GM19328 (cell line): ENCODE measurements around the gene ZFP37.
"Not testable (repeated sequence)": the region's sequence is repeated elsewhere in the genome, so short reads cannot be mapped to it uniquely, and the experiment has no call there.

Experiments
- ATAC-seq: cut with Tn5 transposase; IDR thresholded peaks from one replicate; pipeline ENCODE4 v1.9.1; 2021; ENCODE audit warnings: mild to moderate bottlenecking, moderate library complexity; ENCODE audit not compliant: unreplicated experiment

Gene ZFP37

DNA sequence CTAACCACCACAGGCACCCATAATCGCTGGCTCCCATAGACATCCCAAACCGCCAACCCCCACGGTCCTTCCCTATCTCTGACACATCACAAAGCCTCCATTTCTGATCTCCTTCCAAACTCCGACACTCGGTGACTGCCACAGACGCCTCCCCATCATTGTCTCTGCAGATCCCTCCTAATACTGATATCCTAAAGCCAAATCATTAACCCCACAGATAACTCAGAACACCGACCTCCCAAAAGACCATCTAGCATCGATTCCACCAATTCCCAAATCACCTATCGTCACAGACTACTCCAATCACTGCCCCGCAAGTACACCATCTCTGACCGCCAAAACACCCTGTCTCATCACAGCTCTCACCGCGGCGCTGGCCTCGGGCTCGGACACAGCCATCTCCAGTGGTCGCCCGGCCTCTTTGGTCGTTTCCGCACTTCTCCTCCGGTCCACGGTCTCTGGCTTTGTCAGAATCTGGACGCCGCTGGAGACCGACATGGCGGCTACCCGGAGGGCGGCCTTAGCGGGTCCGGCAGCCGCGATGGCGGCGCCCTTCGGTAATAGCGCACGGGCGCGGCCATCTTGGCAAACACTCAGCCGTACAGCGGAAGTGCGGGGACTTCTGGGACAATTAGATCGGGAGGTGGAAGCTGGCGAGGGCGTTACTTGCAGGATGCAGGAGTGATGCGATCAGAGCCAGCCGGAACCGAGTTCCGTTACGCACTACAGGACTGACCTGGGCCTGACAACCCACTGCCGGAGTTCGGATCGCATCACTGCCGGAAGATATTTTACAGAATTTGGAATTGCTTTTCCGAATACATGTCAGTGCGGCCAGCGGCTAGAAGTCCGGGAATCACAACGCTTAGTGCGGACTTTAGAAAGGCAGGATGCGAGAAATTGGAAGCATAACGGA is at the start of gene ZFP37:
TSS of gene ZFP37 (minus strand) at position 534 of the 916 bp plus-strand sequence. CDS start at position 498, 36 bp downstream.
- peak; percentile 98 for ATAC-seq

DNA sequence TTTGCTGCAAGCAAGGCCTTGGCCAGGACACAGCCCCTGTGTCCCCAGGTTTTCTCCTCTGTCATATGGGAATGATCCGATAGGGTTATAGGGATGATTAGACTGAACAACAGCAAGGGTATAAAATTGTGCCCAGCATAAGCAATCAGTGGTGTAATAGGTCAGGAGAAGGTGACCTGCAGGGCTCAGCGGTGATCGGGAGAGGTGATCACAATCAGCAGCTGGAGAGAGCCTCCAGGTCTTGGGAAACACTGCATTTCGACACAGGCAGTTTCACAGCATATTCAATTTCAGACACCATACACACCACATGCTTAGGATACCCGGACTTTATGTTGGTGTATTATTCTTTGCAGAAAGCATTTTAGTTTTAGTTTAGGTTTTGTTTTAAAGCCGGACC is 48.8 kb upstream of the ZFP37 start:
- ATAC-seq, result not testable (repeated sequence)

GRCh38 chr9:113095561-113095960 is 39.0 kb upstream of the ZFP37 start:
- no peak for ATAC-seq

DNA sequence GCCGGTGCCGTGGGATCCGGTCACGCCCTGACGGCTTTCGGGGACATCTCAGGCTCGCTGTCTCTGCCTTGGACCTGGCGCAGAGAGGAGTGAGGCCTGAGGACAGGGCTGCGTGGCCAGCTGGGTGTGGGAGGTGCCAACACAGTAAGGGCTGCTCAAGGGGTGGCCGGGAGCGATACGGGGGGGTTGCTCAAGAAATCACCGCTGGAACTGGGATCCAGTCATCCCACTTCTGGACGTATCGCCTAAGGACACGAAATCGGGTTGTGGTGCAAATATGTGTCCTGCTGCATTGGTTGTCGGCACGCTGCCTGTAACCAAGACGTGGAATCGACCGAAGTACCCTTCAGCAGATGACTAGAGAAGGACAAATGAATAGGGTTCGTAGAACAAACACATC is 33.4 kb upstream of the ZFP37 start:
- ATAC-seq, result not testable (repeated sequence)

DNA sequence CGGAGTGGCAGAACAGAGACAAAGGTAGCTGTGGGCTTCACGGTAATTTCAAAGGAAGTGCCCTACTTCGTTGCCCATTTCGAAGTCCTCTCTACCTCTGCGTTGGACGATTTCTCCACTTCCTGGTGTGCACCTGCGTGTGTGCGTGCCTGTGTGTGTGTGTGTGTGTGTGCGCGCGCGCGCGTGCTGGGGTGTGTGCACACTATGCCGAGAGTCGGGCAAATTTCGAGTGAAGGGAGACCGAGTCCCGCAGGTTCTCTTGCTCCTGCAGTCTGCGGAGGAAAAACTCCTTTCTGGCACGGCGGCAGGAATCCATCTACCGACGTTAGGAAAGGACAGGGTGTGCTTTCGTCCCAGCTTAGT is 32.6 kb upstream of the ZFP37 start:
- ATAC-seq, result not testable (repeated sequence)

DNA sequence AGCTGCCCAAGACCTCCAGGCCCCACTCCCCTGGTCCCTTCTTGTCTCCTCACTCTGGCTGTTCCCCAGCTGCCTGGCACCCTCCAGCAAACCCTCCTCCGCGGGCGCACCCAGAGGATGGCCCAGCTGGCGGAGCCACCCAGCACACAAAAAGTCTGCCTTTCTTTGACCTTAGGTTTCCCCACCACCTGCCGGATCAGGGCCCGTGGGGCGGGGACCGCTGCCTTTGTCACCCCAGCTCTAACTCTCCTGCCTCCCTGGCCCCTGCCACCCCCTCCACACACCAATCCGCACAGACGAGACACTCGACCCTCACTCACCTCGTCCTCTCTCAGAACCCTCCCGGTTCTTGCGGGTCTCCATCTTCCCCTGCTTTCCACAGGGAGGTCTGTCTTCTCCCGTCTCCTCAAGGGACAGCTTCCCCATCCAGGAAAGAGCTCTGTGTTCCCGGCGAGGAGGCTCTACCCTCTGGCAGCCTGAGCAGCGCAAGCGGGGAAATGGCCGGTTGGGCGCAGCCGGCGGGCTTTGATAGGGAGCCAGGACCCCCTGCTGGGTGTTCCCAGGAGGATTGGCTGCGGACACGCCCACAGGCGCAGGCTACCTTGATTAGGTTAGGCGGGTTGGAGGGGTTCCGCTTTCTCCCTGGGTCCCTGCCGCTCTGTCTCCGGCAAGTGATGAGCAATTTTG is 32.1 kb upstream of the ZFP37 start:
- ATAC-seq, result not testable (repeated sequence)

DNA sequence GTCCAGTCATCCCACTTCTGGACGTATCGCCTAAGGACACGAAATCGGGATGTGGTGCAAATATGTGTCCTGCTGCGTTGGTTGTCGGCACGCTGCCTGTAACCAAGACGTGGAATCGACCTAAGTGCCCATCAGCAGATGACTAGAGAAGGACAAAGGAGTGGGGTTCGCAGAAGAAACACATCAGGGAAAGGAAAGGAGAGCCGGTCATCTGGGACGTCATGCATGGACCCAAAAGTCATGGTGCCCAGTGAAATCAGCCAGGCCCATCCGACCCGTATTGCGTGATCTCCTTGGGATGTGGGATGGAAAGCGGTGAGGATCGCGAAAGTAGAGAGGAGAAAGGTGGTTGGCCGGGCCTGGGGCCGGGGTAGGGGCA is 6.4 kb upstream of the ZFP37 start:
- not testable (repeated sequence) for ATAC-seq

GRCh38 chr9:113062256-113062931 is 5.9 kb upstream of the ZFP37 start:
- ATAC-seq, result not testable (repeated sequence)

DNA sequence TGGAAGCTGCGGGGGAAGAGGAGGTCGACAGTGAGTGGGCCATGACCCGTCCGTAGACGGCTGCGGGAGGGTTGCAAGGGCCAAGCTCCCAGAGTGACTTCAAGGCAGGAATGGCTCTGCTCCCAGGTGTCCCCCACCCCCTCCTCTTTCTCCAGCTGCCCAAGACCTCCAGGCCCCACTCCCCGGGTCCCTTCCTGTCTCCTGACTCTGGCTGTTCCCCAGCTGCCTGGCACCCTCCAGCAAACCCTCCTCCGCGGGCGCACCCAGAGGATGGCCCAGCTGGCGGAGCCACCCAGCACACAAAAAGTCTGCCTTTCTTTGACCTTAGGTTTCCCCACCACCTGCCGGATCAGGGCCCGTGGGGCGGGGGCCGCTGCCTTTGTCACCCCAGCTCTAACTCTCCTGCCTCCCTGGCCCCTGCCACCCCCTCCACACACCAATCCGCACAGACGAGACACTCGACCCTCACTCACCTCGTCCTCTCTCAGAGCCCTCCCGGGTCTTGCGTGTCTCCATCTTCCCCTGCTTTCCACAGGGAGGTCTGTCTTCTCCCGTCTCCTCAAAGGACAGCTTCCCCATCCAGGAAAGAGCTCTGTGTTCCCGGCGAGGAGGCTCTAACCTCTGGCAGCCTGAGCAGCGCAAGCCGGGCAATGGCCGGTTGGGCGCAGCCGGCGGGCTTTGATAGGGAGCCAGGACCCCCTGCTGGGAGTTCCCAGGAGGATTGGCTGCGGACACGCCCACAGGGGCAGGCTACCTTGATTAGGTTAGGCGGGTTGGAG is 4.7 kb upstream of the ZFP37 start:
- ATAC-seq, result not testable (repeated sequence)

GRCh38 chr9:113059581-113060284 is 3.2 kb upstream of the ZFP37 start:
- not testable (repeated sequence) for ATAC-seq

- ATAC-seq, result no peak
These were observed 669 bp upstream of the ZFP37 start for GRCh38 chr9:113057193-113057592.

DNA sequence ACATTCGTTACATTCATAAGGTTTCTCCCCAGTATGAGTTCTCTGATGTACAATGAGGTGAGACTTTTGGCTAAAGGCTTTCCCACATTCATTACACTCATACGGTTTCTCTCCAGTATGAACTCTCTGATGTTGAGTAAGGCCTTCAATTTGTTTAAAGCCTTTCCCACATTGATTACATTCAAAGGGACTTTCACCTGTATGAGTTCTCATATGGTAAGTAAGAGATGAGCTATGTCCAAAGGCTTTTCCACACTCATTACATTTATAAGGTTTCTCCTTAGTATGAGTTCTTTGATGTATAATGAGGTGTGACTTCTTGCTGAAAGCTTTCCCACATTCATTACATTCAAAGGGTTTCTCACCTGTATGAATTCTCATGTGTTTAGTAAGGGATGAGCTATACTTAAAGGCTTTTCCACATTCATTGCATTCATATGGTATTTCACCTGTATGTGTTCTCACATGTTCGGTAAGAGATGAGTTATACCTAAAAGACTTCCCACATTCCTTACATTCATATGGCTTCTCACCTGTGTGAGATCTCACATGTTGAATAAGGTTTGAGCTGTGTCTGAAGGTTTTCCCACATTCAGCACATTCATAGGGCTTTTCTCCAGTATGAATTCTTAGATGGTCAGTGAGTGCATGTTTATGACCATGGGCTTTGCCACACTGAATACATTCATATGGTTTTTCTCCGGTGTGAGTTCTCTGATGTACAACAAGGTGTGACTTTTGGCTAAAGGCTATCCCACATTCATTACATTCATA is 13.5 kb downstream of the ZFP37 start:
- ATAC-seq, result no peak

DNA sequence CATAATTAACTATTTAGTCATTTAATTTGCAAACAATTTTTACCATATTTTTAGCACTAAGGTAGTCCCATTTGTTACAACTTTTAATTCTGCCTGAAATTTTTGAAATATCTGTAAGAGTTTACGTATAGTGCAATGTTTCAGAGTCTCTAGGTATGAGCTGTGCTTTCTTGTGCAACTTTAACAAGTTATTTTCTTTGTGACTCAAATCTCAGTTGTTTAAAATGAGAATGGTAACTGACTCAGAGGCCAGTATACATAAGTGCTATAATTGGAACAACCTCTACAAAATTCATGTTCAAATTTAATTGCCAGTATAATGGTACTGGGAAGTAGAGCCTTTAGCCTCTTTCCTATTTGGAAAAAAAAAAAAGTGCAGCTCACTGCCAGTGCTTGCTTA is 30.3 kb downstream of the ZFP37 start:
- ATAC-seq, result no peak

GRCh38 chr9:113018247-113018646 is 38.3 kb downstream of the ZFP37 start:
- no peak for ATAC-seq

DNA sequence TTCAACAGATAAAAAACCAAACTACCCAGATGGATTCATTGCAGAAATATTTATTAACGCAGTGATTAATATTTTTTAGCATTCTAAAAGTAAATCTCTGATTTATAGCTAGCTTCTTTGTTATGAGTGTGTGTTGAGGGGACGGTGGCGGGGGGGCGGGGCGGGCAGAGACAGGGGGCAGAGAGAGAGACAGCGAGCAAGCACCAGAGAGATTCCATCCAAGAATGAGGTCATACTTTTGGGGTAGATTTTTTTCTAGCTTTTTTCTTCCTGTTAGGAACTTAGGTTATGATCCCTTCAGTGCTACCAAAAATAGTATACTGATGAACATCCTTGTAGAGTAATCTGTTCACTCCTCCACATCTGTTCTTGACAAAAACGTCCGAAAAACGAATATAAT is 44.0 kb downstream of the ZFP37 start:
- ATAC-seq, result no peak

DNA sequence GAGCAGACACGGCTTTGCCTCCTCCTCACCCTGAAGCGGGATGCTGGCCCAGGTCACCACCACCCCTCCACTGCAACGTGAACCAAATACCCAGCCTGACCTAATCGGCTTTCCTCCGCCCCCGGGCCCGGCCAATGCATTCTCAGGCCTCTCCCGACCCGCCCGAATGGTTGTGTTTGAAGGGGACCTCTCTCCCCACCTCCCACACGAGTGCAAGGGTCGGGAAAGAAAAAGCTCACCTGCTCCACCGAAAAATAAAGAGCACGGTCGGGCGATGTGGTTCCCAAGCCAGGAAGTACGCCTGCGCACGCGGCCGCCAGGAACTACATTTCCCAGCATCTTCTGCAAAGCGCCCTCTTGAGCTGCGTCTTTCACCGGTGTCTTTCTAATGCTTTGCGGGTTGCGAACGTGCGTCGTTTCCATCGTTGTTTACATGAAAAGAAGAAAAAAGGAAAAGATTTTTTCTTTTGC is 44.6 kb downstream of the ZFP37 start, which contains the start of gene ZNF883:
TSS of gene ZNF883 (minus strand) at position 282 of the 471 bp plus-strand sequence.
- no peak for ATAC-seq

DNA sequence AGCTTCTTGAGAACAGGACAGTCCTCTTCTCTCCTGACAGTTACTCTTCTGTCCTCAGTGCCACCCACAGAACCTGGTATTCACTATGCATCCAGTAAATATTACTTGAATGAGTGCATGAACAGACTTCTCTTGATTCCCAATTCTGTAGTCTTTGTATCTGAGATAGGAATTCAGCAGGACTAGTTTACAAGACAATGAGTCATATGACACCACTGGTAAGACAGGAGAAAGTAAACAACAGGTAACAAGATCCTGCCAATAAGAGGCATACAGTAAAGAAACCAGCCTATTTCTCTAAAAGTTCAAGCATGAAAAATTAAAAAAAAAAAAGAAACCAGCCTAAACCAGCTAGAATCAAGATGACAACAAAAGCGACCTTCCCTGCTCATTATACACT is 50.7 kb downstream of the ZFP37 start:
- no peak for ATAC-seq

GRCh38 chr9:112997236-112997941 is 59.1 kb downstream of the ZFP37 start:
- ATAC-seq, result no peak
